ENCODE results near the gene MAGI1. TPM values are rescaled to one million over a fixed set of nuclear protein-coding genes. Genes with fewer than 3 reads are reported as not detected.

The MAGI1 gene
- polyA plus RNA-seq, 3 donors, result not detected

- no peak overlapping the region for H3K9ac ChIP-seq (ENCODE audit: insufficient read depth, low read length, poor library complexity, severe bottlenecking)
- WGBS (ENCODE audit: insufficient coverage), result 1% methylated on average over 17 of the region's 34 CpGs
- H3K4me1 ChIP-seq (ENCODE audit: control insufficient read depth in 1 of 2, insufficient read depth in 2 of 2, low read length in 2 of 2), result no peaks in the 10 kb centered on the region
- H3K27me3 ChIP-seq (ENCODE audit: control insufficient read depth in 2 of 2, insufficient read depth in 2 of 2, low read length in 2 of 2), result peaks cover 11 to 21% of the 10 kb centered on the region in 2 donors
- H3K27me3 Mint-ChIP-seq (ENCODE audit: low read depth in 3 of 3), result peaks cover 15 to 28% (median 26%) of the 10 kb centered on the region in 3 donors
- no peak overlapping the region for H3K27ac ChIP-seq (ENCODE audit: low read depth in 1 of 2, low read length in 2 of 2)
- H3K36me3 ChIP-seq (replicated peaks in 1 of 2; ENCODE audit: control insufficient read depth in 1 of 2, insufficient read depth in 2 of 2, low read length in 2 of 2), result no peaks in the 10 kb centered on the region
- intact Hi-C loops (cut with micrococcal nuclease), result no loop called here
- peaks cover 0 to 9% (median 2%) of the 10 kb centered on the region in 7 donors for H3K9me3 Mint-ChIP-seq
- TF ChIP-seq, protein P1, sequence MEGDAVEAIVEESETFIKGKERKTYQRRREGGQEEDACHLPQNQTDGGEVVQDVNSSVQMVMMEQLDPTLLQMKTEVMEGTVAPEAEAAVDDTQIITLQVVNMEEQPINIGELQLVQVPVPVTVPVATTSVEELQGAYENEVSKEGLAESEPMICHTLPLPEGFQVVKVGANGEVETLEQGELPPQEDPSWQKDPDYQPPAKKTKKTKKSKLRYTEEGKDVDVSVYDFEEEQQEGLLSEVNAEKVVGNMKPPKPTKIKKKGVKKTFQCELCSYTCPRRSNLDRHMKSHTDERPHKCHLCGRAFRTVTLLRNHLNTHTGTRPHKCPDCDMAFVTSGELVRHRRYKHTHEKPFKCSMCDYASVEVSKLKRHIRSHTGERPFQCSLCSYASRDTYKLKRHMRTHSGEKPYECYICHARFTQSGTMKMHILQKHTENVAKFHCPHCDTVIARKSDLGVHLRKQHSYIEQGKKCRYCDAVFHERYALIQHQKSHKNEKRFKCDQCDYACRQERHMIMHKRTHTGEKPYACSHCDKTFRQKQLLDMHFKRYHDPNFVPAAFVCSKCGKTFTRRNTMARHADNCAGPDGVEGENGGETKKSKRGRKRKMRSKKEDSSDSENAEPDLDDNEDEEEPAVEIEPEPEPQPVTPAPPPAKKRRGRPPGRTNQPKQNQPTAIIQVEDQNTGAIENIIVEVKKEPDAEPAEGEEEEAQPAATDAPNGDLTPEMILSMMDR (IDR thresholded peaks at IDR 0.05), result no peak
- no peaks in the 10 kb centered on the region for H4K20me1 ChIP-seq (ENCODE audit: insufficient read depth, low read length)
- H3K79me2 ChIP-seq (ENCODE audit: insufficient read depth, low read length), result no peaks in the 10 kb centered on the region
- peak overlapping the region in 1 of 2 donors; percentile 60 for H3K4me3 Mint-ChIP-seq
- H3K27ac Mint-ChIP-seq, result no peak overlapping the region
- no peaks in the 10 kb centered on the region for H3K9me3 ChIP-seq (replicated peaks in 1 of 2; ENCODE audit: control insufficient read depth in 1 of 2, insufficient read depth in 1 of 2, low read length in 2 of 2)
- no peak overlapping the region for H3K4me3 ChIP-seq (replicated peaks in 1 of 3; ENCODE audit: low read depth in 2 of 3, low read length in 3 of 3)
- H3K4me1 Mint-ChIP-seq, result no peaks in the 10 kb centered on the region
- no peak overlapping the region for H2AFZ ChIP-seq (ENCODE audit: insufficient read depth, low read depth, low read length, poor library complexity, severe bottlenecking)
- H3K4me2 ChIP-seq (replicated peaks; ENCODE audit: extremely low read depth, low read length, poor library complexity, severe bottlenecking), result no peak overlapping the region
- no peaks in the 10 kb centered on the region for H3K36me3 Mint-ChIP-seq
- no peak for DNase-seq
These were observed 441.3 kb downstream of the MAGI1 start for GRCh38 chr3:65597226-65597951.

DNA sequence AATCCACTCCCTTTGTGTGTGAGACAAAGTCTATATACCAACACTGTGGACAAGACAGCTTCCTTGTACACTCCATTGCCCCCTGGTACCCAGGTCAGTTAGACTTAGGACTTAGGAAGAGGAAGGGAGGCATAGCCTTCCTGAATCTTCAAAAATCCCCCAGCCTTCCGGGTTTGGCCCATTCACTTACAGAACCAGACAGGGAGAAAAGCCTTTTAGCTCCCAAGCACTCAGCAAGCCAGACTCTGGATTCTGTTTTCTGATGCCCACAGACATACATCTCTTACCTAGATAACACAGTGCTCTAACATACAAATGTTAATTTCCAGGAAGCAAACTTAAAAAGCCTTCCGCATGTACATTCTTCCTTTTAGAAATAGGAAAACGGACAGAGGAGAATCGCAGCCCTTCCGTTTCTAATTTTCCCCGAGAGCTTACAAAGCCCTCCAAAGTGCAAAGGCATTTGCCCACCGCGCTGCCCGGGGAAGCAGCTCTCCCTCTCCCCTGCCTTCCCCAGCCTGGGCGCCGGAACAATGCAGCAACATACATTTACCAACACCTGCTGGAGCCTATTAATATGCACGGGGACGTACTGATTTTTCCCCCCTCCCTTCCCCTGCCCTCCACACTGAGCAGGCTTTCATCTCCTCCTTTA lies 442.0 kb downstream of the MAGI1 start:
- Histone ChIP-seq H4K20me1 (ENCODE audit: insufficient read depth, low read length) (no peaks in the 10 kb centered on the region), H3K4me1 (ENCODE audit: control insufficient read depth in 1 of 2, insufficient read depth in 2 of 2, low read length in 2 of 2) (no peaks in the 10 kb centered on the region), H3K27me3 (ENCODE audit: control insufficient read depth in 2 of 2, insufficient read depth in 2 of 2, low read length in 2 of 2) (peaks cover 11 to 21% of the 10 kb centered on the region in 2 donors), H3K9me3 (replicated peaks in 1 of 2; ENCODE audit: control insufficient read depth in 1 of 2, insufficient read depth in 1 of 2, low read length in 2 of 2) (no peaks in the 10 kb centered on the region), H3K79me2 (ENCODE audit: insufficient read depth, low read length) (no peaks in the 10 kb centered on the region), H3K27ac (ENCODE audit: low read depth in 1 of 2, low read length in 2 of 2) (no peak overlapping the region), H2AFZ (ENCODE audit: insufficient read depth, low read depth, low read length, poor library complexity, severe bottlenecking) (no peak overlapping the region), H3K4me2 (replicated peaks; ENCODE audit: extremely low read depth, low read length, poor library complexity, severe bottlenecking) (no peak overlapping the region), H3K9ac (ENCODE audit: insufficient read depth, low read length, poor library complexity, severe bottlenecking) (no peak overlapping the region), H3K4me3 (replicated peaks in 1 of 3; ENCODE audit: low read depth in 2 of 3, low read length in 3 of 3) (no peak overlapping the region), H3K36me3 (replicated peaks in 1 of 2; ENCODE audit: control insufficient read depth in 1 of 2, insufficient read depth in 2 of 2, low read length in 2 of 2) (no peaks in the 10 kb centered on the region)
- H3K27ac Mint-ChIP-seq, result no peak overlapping the region
- H3K27me3 Mint-ChIP-seq (ENCODE audit: low read depth in 3 of 3), result peaks cover 15 to 28% (median 26%) of the 10 kb centered on the region in 3 donors
- no peaks in the 10 kb centered on the region for H3K36me3 Mint-ChIP-seq
- no peak for DNase-seq
- H3K4me3 Mint-ChIP-seq, result no peak overlapping the region
- H3K9me3 Mint-ChIP-seq, result peaks cover 0 to 9% (median 2%) of the 10 kb centered on the region in 7 donors
- H3K4me1 Mint-ChIP-seq, result no peaks in the 10 kb centered on the region
- intact Hi-C loops (cut with micrococcal nuclease), result no loop called here
- TF ChIP-seq, protein P1 (IDR thresholded peaks at IDR 0.05), result no peak
- WGBS (ENCODE audit: insufficient coverage), result 8% methylated on average over 11 of the region's 13 CpGs

Data from CD14-positive monocyte (primary cell).